Measurements from ENCODE around the gene FRYL. TPM values are rescaled to one million over a fixed set of nuclear protein-coding genes. Genes with fewer than 3 reads are reported as not detected.

Gene FRYL
- polyA plus RNA-seq, 3 donors, result 10.8 to 15.8 (median 14.4) TPM

GRCh38 chr4:48470137-48470536, 309.9 kb downstream of the FRYL start:
- no peak overlapping the region for H3K27ac Mint-ChIP-seq
- intact Hi-C loops (cut with micrococcal nuclease), result no loop called here
- Histone ChIP-seq H3K27me3 (ENCODE audit: control insufficient read depth in 2 of 2, insufficient read depth in 2 of 2, low read length in 2 of 2) (no peaks in the 10 kb centered on the region), H3K9ac (ENCODE audit: insufficient read depth, low read length, poor library complexity, severe bottlenecking) (no peak overlapping the region), H3K4me3 (replicated peaks in 1 of 3; ENCODE audit: low read depth in 2 of 3, low read length in 3 of 3) (no peak overlapping the region), H3K36me3 (replicated peaks in 1 of 2; ENCODE audit: control insufficient read depth in 1 of 2, insufficient read depth in 2 of 2, low read length in 2 of 2) (no peaks in the 10 kb centered on the region), H3K79me2 (ENCODE audit: insufficient read depth, low read length) (no peaks in the 10 kb centered on the region), H3K27ac (ENCODE audit: low read depth in 1 of 2, low read length in 2 of 2) (no peak overlapping the region), H4K20me1 (ENCODE audit: insufficient read depth, low read length) (no peaks in the 10 kb centered on the region), H2AFZ (ENCODE audit: insufficient read depth, low read depth, low read length, poor library complexity, severe bottlenecking) (no peak overlapping the region), H3K4me2 (replicated peaks; ENCODE audit: extremely low read depth, low read length, poor library complexity, severe bottlenecking) (no peak overlapping the region), H3K4me1 (ENCODE audit: control insufficient read depth in 1 of 2, insufficient read depth in 2 of 2, low read length in 2 of 2) (no peaks in the 10 kb centered on the region), H3K9me3 (replicated peaks in 1 of 2; ENCODE audit: control insufficient read depth in 1 of 2, insufficient read depth in 1 of 2, low read length in 2 of 2) (no peaks in the 10 kb centered on the region)
- TF ChIP-seq CTCF (IDR thresholded peaks at IDR 0.05), result no peak
- no peaks in the 10 kb centered on the region for H3K36me3 Mint-ChIP-seq
- no CpG with 5 or more reads among the region's 1 CpG for WGBS (ENCODE audit: insufficient coverage)
- peaks cover 0 to 4% (median 1%) of the 10 kb centered on the region in 7 donors for H3K9me3 Mint-ChIP-seq
- no peak for DNase-seq
- H3K4me3 Mint-ChIP-seq, result no peak overlapping the region
- H3K27me3 Mint-ChIP-seq (ENCODE audit: low read depth in 3 of 3), result peaks cover 6 to 7% (median 6%) of the 10 kb centered on the region in 3 donors
- H3K4me1 Mint-ChIP-seq, result no peaks in the 10 kb centered on the region

- Histone ChIP-seq H3K27ac (ENCODE audit: low read depth in 1 of 2, low read length in 2 of 2) (no peak overlapping the region), H4K20me1 (ENCODE audit: insufficient read depth, low read length) (no peaks in the 10 kb centered on the region), H2AFZ (ENCODE audit: insufficient read depth, low read depth, low read length, poor library complexity, severe bottlenecking) (no peak overlapping the region), H3K36me3 (replicated peaks in 1 of 2; ENCODE audit: control insufficient read depth in 1 of 2, insufficient read depth in 2 of 2, low read length in 2 of 2) (no peaks in the 10 kb centered on the region), H3K4me3 (replicated peaks in 1 of 3; ENCODE audit: low read depth in 2 of 3, low read length in 3 of 3) (no peak overlapping the region), H3K4me1 (ENCODE audit: control insufficient read depth in 1 of 2, insufficient read depth in 2 of 2, low read length in 2 of 2) (no peaks in the 10 kb centered on the region), H3K27me3 (ENCODE audit: control insufficient read depth in 2 of 2, insufficient read depth in 2 of 2, low read length in 2 of 2) (no peaks in the 10 kb centered on the region), H3K9me3 (replicated peaks in 1 of 2; ENCODE audit: control insufficient read depth in 1 of 2, insufficient read depth in 1 of 2, low read length in 2 of 2) (no peaks in the 10 kb centered on the region), H3K9ac (ENCODE audit: insufficient read depth, low read length, poor library complexity, severe bottlenecking) (no peak overlapping the region), H3K4me2 (replicated peaks; ENCODE audit: extremely low read depth, low read length, poor library complexity, severe bottlenecking) (no peak overlapping the region), H3K79me2 (ENCODE audit: insufficient read depth, low read length) (no peaks in the 10 kb centered on the region)
- H3K27ac Mint-ChIP-seq, result no peak overlapping the region
- intact Hi-C loops (cut with micrococcal nuclease), result no loop called here
- peaks cover 0 to 4% (median 1%) of the 10 kb centered on the region in 7 donors for H3K9me3 Mint-ChIP-seq
- H3K4me1 Mint-ChIP-seq, result no peaks in the 10 kb centered on the region
- no peak for DNase-seq
- WGBS (ENCODE audit: insufficient coverage), result 46% methylated on average over 2 of the region's 5 CpGs
- TF ChIP-seq CTCF (IDR thresholded peaks at IDR 0.05), result no peak
- no peaks in the 10 kb centered on the region for H3K36me3 Mint-ChIP-seq
- H3K4me3 Mint-ChIP-seq, result no peak overlapping the region
- peaks cover 5 to 6% (median 6%) of the 10 kb centered on the region in 3 donors for H3K27me3 Mint-ChIP-seq (ENCODE audit: low read depth in 3 of 3)
Observed at GRCh38 chr4:48467891-48468290, 312.2 kb downstream of the FRYL start.

All from CD14-positive monocyte (primary cell).